Mucosa of stomach (tissue), 1 donor: ENCODE results near the gene PSKH1.

ENCODE experiments used
- H3K27me3 ChIP-seq: one replicate; pipeline ENCODE4 v1.7.0; 2013; ENCODE audit warnings: mild to moderate bottlenecking, low read length; ENCODE audit not compliant: control insufficient read depth, insufficient read depth
- H3K36me3 ChIP-seq: one replicate; pipeline ENCODE4 v1.7.0; 2013; ENCODE audit warnings: low read length; ENCODE audit not compliant: control insufficient read depth, insufficient read depth
- H3K4me1 ChIP-seq: one replicate; pipeline ENCODE4 v1.7.0; 2013; ENCODE audit warnings: mild to moderate bottlenecking, low read length; ENCODE audit not compliant: control insufficient read depth, insufficient read depth
- H3K4me3 ChIP-seq: one replicate; pipeline ENCODE4 v1.7.0; 2013; ENCODE audit warnings: low read length
- H3K9ac ChIP-seq: one replicate; pipeline ENCODE4 v1.7.0; 2013; ENCODE audit warnings: mild to moderate bottlenecking, low read length, moderate library complexity
- H3K9me3 ChIP-seq: one replicate; pipeline ENCODE4 v1.7.0; 2013; ENCODE audit warnings: mild to moderate bottlenecking, low read length, moderate library complexity; ENCODE audit not compliant: control insufficient read depth
- donor health status: Pancreatic carcinoma.

PSKH1 gene

DNA sequence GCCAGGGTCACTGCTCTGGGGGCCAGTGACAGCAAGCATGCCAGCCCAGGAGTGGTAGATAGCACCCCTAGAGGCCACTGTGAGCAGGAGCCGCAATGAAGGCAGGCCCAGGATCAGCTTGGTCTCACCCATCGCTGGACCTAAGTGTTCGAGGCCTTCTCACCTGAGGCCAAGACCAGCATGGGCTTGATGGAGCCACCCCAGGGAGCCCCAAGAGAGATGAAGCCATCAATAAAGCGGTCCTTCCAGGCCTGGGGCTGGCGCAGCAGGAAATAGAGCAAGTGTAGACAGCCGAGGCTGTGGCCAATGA, 49.1 kb downstream of the PSKH1 start:
- Histone ChIP-seq H3K9me3 (no peaks in the 10 kb centered on the region), H3K9ac (no peak overlapping the region), H3K4me3 (no peak overlapping the region), H3K36me3 (no peaks in the 10 kb centered on the region), H3K27me3 (no peaks in the 10 kb centered on the region), H3K4me1 (peaks cover 23% of the 10 kb centered on the region)

- H3K4me3 ChIP-seq = no peak overlapping the region
- H3K9me3 ChIP-seq = no peaks in the 10 kb centered on the region
- H3K36me3 ChIP-seq = no peaks in the 10 kb centered on the region
- H3K9ac ChIP-seq = no peak overlapping the region
- no peaks in the 10 kb centered on the region for H3K27me3 ChIP-seq
- peaks cover 20% of the 10 kb centered on the region for H3K4me1 ChIP-seq
These were observed 49.6 kb downstream of the PSKH1 start for GRCh38 chr16:67942510-67943255.

DNA sequence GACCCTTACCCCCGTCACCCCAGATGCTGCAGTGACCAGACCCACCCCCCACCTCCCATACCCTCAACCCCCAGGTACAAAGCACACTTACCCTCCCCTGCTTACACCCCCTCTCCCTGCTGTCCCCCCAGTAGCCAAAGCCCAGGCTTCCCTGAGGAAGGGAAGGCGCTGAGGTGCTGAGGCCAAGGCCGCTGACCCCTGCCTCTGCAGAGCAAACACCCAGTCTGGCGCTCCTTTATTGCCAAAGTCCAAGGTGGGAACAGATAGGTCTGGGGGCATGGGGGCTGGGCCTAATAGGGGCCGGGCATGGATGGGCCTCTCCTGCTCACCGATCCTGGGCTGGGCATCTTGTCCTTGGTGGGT, 50.2 kb downstream of the PSKH1 start:
- Histone ChIP-seq H3K27me3 (no peaks in the 10 kb centered on the region), H3K9ac (no peak overlapping the region), H3K4me3 (no peak overlapping the region), H3K4me1 (peaks cover 20% of the 10 kb centered on the region), H3K9me3 (no peaks in the 10 kb centered on the region), H3K36me3 (no peaks in the 10 kb centered on the region)

GRCh38 chr16:67943619-67944504, 50.8 kb downstream of the PSKH1 start, which contains the start of gene LCAT:
Gene LCAT (minus strand): TSS chr16:67944120. CDS start chr16:67944101, 19 bp downstream.
- Histone ChIP-seq H3K9me3 (no peaks in the 10 kb centered on the region), H3K9ac (peak within 1 kb of the TSS; percentile 15), H3K4me1 (peaks cover 20% of the 10 kb centered on the region), H3K36me3 (no peaks in the 10 kb centered on the region), H3K27me3 (no peaks in the 10 kb centered on the region), H3K4me3 (no peak within 1 kb of the TSS)

DNA sequence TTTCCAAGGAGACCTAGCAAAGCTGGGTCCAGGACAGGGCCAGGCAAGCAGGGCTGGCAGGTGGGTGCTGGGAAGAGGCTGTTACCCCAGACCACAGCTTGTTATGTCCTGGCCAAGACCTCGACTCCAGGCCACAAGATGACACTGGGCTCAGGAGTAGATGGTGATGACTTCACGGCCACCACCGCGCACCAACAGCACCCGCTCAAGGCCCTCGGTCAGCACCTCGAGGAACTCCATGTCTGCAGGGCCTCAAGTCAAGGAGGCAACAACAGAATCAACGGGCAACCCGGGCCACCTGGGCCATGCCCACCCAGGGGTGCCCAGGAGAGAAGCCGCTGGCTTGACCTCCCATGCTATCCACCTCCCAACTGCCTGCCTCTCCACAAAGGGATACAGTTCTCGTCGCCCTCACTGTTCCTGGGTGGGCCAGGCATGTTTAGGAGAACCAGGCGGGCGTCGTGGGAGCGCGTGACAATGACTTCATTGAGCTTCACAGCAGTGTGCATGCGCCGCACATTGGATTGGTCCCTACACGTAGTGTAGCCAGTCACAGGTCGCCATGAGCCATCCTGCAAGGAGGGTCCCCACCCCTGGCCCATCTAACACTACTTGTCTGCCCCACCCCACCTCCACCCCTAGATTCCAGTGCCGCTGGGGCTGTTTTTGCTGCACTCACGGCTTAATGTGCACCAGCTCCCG, 51.8 kb downstream of the PSKH1 start:
- no peaks in the 10 kb centered on the region for H3K9me3 ChIP-seq
- H3K4me1 ChIP-seq = peaks cover 17% of the 10 kb centered on the region
- H3K36me3 ChIP-seq = no peaks in the 10 kb centered on the region
- no peak overlapping the region for H3K9ac ChIP-seq
- no peak overlapping the region for H3K4me3 ChIP-seq
- H3K27me3 ChIP-seq = no peaks in the 10 kb centered on the region

DNA sequence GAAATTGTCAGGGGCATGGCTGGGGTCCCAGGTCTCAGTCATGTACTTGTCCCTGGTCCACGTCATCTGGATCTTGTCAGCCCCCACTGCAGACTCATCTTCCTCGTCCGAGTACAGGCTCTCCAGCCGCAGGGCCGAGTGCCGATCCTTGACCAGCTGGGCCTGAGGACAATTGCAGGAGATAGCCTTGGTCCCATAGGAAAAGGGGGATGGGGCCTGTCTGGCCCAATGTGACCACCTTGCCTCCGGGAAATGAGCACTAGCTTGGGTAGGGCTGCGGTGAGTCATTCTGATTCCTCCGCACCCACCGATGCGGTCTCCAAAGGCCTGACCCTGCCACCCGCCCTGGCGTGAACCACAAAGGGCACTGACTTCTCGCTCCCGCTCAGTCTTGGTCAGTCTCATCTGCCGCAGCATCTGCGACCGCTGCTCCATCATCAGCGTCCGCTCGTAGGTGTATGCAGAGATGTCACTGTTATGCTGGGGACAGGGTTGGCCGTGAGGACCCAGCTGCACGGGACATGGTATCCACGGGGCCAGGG, 52.4 kb downstream of the PSKH1 start:
- Histone ChIP-seq H3K4me1 (peaks cover 11% of the 10 kb centered on the region), H3K4me3 (no peak overlapping the region), H3K9me3 (no peaks in the 10 kb centered on the region), H3K9ac (no peak overlapping the region), H3K36me3 (no peaks in the 10 kb centered on the region), H3K27me3 (no peaks in the 10 kb centered on the region)

DNA sequence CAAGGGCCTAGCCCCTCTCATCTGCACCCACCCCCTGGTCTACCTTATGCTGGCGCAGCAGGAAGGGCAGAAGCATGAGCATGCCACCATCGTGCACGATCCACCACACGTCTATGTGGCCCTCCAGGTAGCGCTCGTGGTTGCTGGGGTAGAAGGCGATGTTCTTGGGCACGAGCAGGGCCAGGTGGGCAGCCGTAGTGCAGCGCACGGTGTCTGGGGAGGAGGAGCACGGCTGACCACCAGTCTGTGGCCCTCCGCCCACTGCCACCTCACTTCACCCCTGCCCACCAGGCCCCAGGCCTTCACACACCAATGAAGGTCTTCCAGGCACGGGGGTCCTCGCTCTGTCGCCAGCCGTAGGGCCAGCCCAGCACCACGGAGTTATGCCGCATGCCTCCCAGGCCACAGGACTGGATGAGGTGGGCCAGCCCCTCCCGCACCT, 53.1 kb downstream of the PSKH1 start:
- no peaks in the 10 kb centered on the region for H3K9me3 ChIP-seq

GRCh38 chr16:67946966-67947558, 54.0 kb downstream of the PSKH1 start:
- Histone ChIP-seq H3K9ac (no peak overlapping the region), H3K4me1 (peaks cover 9% of the 10 kb centered on the region), H3K27me3 (no peaks in the 10 kb centered on the region)

More for the DNA sequence above, 53.1 kb downstream of the PSKH1 start:
- Histone ChIP-seq H3K9ac (no peak overlapping the region), H3K27me3 (no peaks in the 10 kb centered on the region), H3K4me3 (no peak overlapping the region), H3K36me3 (no peaks in the 10 kb centered on the region), H3K4me1 (peaks cover 9% of the 10 kb centered on the region)

GRCh38 chr16:67948015-67948414, 55.0 kb downstream of the PSKH1 start:
- H3K9ac ChIP-seq = no peak overlapping the region

More at GRCh38 chr16:67946966-67947558, 54.0 kb downstream of the PSKH1 start:
- no peaks in the 10 kb centered on the region for H3K36me3 ChIP-seq
- H3K4me3 ChIP-seq = no peak overlapping the region
- H3K9me3 ChIP-seq = no peaks in the 10 kb centered on the region

GRCh38 chr16:67949645-67950044, 56.6 kb downstream of the PSKH1 start:
- Histone ChIP-seq H3K27me3 (no peaks in the 10 kb centered on the region), H3K36me3 (no peaks in the 10 kb centered on the region), H3K9ac (no peak overlapping the region), H3K4me1 (no peaks in the 10 kb centered on the region), H3K9me3 (no peaks in the 10 kb centered on the region), H3K4me3 (no peak overlapping the region)

More at GRCh38 chr16:67948015-67948414, 55.0 kb downstream of the PSKH1 start:
- H3K4me3 ChIP-seq = no peak overlapping the region
- H3K4me1 ChIP-seq = peaks cover 9% of the 10 kb centered on the region
- H3K9me3 ChIP-seq = no peaks in the 10 kb centered on the region
- no peaks in the 10 kb centered on the region for H3K27me3 ChIP-seq
- no peaks in the 10 kb centered on the region for H3K36me3 ChIP-seq

DNA sequence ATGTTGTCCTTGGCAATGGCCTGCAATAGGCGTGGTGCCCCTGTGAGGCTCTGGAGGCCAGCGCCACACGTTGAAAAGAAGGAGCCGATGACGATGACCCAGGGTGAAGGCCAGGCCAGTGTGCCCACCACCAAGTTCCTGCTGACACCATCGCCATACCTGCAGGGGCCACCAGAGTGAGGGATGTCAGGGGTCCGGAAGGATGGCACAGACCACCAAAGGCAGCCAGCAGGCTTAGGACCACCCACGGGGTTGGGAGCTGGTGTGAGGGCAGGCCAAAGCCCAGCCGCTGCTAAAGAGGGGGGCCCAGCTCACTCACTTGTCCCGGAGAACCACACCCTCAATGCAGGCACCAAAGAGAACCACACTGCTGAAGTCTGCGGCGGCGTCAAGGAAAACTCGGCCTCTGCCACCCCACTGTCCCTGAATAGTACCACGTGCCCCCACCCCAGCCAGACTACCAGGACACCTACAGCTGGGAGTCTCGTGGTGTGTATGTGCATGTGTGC, 57.3 kb downstream of the PSKH1 start:
- Histone ChIP-seq H3K27me3 (no peaks in the 10 kb centered on the region), H3K9ac (no peak overlapping the region), H3K4me3 (no peak overlapping the region), H3K4me1 (no peaks in the 10 kb centered on the region), H3K9me3 (no peaks in the 10 kb centered on the region), H3K36me3 (no peaks in the 10 kb centered on the region)
